Hair follicle dermal papilla cell (primary cell): ENCODE results near the gene ZNF653. TPM values are rescaled to one million over a fixed set of nuclear protein-coding genes. Genes with fewer than 3 reads are reported as not detected.

Experiments
- small RNA-seq: library from RNA; depleted of rRNA; stranded (forward); fragments of <200 nt; gene quantifications from one replicate; pipeline ENCODE3, GENCODE V24; 2012
- total RNA-seq: library from RNA; depleted of rRNA; stranded (reverse); fragments of >200 nt; gene quantifications from 2 replicates; pipeline ENCODE4 v1.2.3, GENCODE V29; 2012

Gene ZNF653, protein sequence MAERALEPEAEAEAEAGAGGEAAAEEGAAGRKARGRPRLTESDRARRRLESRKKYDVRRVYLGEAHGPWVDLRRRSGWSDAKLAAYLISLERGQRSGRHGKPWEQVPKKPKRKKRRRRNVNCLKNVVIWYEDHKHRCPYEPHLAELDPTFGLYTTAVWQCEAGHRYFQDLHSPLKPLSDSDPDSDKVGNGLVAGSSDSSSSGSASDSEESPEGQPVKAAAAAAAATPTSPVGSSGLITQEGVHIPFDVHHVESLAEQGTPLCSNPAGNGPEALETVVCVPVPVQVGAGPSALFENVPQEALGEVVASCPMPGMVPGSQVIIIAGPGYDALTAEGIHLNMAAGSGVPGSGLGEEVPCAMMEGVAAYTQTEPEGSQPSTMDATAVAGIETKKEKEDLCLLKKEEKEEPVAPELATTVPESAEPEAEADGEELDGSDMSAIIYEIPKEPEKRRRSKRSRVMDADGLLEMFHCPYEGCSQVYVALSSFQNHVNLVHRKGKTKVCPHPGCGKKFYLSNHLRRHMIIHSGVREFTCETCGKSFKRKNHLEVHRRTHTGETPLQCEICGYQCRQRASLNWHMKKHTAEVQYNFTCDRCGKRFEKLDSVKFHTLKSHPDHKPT
- total RNA-seq: 5.2 and 6.8 TPM in 2 replicates

DNA sequence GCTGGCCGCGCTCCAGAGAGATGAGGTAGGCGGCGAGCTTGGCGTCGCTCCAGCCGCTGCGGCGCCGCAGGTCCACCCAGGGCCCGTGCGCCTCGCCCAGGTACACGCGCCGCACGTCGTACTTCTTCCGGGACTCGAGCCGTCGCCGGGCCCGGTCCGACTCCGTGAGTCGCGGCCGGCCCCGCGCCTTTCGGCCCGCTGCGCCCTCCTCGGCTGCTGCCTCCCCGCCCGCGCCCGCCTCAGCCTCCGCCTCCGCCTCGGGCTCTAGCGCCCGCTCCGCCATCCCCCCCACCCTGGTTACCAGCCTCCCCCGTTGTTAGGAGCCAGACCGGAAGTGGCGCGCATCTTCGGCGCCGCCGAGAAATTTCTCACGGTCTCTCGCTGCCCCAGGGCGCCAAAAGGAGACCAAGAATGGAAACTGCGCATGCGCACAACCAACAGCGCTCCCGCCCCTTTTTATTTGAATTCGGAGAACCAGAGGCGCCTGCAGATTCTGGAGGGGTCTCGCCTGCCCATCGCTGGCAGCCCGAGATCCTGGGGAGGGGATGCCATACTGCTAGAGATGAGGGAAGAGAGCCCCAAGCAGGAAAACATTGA lies at the start of gene ZNF653:
Gene ZNF653 (minus strand): TSS at position 336 of the 597 bp plus-strand sequence. CDS start 53 bp downstream, at position 283.

GRCh38 chr19:11538232-11539036 lies 32.8 kb upstream of the ZNF653 start, which contains the start of gene CNN1:
CNN1 (plus strand) TSS chr19:11538851; CDS start chr19:11538928, 77 bp downstream.

GRCh38 chr19:11528551-11529341 lies 23.1 kb upstream of the ZNF653 start, which contains the start of gene ECSIT:
ECSIT (minus strand) TSS chr19:11529134; CDS start chr19:11519170, 9,964 bp downstream.

GRCh38 chr19:11480715-11481533 lies 24.7 kb downstream of the ZNF653 start, which contains the start of gene ELAVL3:
ELAVL3 (minus strand) TSS chr19:11481046; CDS start chr19:11480608, 438 bp downstream.

GRCh38 chr19:11435057-11435832 lies 70.4 kb downstream of the ZNF653 start, which contains the start of the genes ODAD3 and PRKCSH:
ODAD3 (minus strand) TSS chr19:11435121; CDS start chr19:11435016, 105 bp downstream.
PRKCSH (plus strand) TSS chr19:11435635; CDS start chr19:11436118, 483 bp downstream.

Small RNA genes lying within 50 kb of the gene (small RNA-seq; reads per million reads assigned to genes)
- gene MIR7974: not detected
- not detected for gene RN7SL833P

Other genes with a start within 250 kb of the ZNF653 start
- gene DOCK6, start 243.3 kb downstream of the ZNF653 start, total RNA-seq: 15.9 and 19.3 TPM in 2 replicates
- gene TSPAN16, start 209.7 kb downstream of the ZNF653 start, total RNA-seq: not detected in 2 replicates
- gene RAB3D, start 166.2 kb downstream of the ZNF653 start, total RNA-seq: 23.7 and 24.3 TPM in 2 replicates
- gene TMEM205, start 159.6 kb downstream of the ZNF653 start, total RNA-seq: 51.1 and 82.2 TPM in 2 replicates
- gene CCDC159, start 159.3 kb downstream of the ZNF653 start, total RNA-seq: 6.1 and 10.5 TPM in 2 replicates
- 24.2 and 26.5 TPM in 2 replicates for gene PLPPR2, start 150.4 kb downstream of the ZNF653 start, total RNA-seq
- gene SWSAP1, start 131.2 kb downstream of the ZNF653 start, total RNA-seq: 0.97 TPM in 2 replicates
- 2.3 and 2.8 TPM in 2 replicates for gene EPOR, start 121.5 kb downstream of the ZNF653 start, total RNA-seq
- 0.16 and 1.6 TPM in 2 replicates for gene RGL3, start 86.5 kb downstream of the ZNF653 start, total RNA-seq
- 0.32 and 0.36 TPM in 2 replicates for gene ODAD3, start 70.7 kb downstream of the ZNF653 start, total RNA-seq
- gene PRKCSH, start 70.2 kb downstream of the ZNF653 start, total RNA-seq: 131 and 134 TPM in 2 replicates
- 0.73 TPM in 1 of 2 replicates, not detected in the other for gene ELAVL3, start 24.8 kb downstream of the ZNF653 start, total RNA-seq
- 28.8 and 33.6 TPM in 2 replicates for gene ECSIT, start 23.3 kb upstream of the ZNF653 start, total RNA-seq
- 8.4 and 13.2 TPM in 2 replicates for gene CNN1, start 33.0 kb upstream of the ZNF653 start, total RNA-seq
- gene ELOF1, start 53.4 kb upstream of the ZNF653 start, total RNA-seq: 30.8 TPM in 2 replicates
- gene ACP5, start 71.8 kb upstream of the ZNF653 start, total RNA-seq: 0.61 and 1.3 TPM in 2 replicates
- gene ZNF627, start 91.6 kb upstream of the ZNF653 start, total RNA-seq: 13.5 and 19.0 TPM in 2 replicates
- gene ZNF823, start 233.1 kb upstream of the ZNF653 start, total RNA-seq: 3.6 and 4.3 TPM in 2 replicates